Femur (tissue), 1 donor: ENCODE data around the gene DDX39A.

ENCODE experiments used
- DNase-seq: peaks from one replicate; pipeline ENCODE4 v3.0.0-alpha.2; 2017

DDX39A gene

DNA sequence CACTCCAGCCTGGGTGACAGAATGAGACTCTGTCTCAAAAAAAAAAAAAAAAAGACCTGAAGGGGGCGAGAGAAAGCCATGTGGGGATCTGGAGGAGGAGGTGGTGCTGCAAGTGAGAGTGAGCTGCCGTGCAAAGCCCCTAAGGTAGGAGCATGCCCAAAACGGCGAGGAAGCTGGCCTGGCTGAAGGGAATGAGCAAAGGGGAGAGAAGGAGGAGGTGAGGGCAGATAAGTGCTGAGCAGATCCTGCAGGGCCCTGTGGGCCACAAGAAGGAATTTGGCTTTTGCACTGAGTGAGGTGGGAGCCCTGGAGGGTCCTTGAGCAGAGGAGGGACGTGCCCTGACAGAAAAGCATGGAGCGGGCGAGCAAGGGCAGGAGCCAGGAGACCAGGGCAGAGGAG, 57.3 kb downstream of the DDX39A start:
- DNase-seq, result no peak
